Measurements from ENCODE around the gene VASN.

VASN gene

DNA sequence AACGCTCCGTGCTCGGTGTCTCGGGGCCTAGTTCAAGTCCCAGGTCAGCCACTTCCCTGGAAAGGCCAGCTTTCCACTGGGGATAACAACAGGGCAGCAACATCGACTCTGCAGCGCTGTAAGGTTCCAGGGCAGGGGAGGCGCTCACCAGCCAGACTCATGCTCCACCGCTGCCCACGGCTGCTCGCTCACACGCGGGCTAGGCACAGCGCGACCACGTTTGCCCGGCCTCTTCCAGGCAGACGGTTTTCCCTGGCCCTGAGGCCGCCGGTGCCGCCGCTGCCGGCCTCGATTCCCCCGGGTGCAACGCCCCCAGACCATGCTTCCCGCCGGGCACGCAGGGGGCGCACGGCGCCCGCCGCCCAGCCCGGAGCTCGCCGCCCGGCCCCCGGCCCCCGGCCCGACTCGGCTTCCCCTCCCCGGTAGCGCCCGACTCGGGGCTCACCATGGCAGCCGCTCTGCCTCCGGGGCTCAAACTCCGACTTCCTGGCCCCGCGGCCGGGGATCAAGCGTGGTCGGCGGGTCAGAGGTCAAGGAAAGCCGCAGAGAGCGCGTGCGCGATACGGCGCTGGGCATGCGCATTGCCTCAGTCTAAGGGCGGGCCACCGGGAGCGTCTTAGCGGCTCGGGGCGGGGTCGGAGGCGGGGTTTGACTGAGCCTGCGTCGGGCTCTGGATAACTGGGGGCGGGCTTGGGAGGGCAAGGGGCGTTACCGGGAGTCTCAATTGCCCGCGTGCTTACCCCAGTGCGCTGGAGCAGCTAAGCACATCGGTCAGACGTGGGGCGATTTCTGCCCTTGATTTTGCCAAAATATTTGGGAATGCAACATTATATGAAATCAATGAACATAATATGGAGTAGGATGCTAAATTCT is 20.6 kb upstream of the VASN start, which contains the start of gene PAM16:
PAM16 (minus strand) TSS at position 535 of the 873 bp plus-strand sequence; CDS start at position 448, 87 bp downstream.
- no peak for TF ChIP-seq JUND (IDR thresholded peaks at IDR 0.05; ENCODE audit: low read depth)
- DNase-seq (ENCODE audit: low read depth in 1 of 2, low spot score in 1 of 2) = peak; percentile 87 to 94
- in situ Hi-C loops (cut with HindIII; ENCODE audit: low pct_unique_long_range_greater_than_20kb, low sequenced_read_pairs) = no loop called here

DNA sequence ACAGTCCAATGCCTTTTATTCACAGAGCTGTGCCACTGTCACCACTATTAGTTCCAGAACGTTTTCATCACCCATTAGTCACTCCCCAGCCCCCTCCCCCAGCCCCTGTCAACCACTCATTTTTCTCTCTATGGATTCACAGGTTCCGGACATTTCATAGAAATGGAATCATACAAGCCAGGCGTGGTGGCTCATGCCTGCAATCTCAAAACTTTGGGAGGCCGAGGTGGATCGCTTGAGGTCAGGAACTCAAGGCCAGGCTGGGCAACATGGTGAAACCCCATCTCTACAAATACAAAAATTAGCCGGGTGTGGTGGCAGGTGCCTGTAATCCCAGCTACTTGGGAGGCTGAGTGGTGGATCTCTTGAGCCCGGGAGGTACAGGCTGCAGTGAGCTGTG is 19.8 kb upstream of the VASN start:
- in situ Hi-C loops (cut with HindIII; ENCODE audit: low pct_unique_long_range_greater_than_20kb, low sequenced_read_pairs) = no loop called here
- TF ChIP-seq JUND (IDR thresholded peaks at IDR 0.05; ENCODE audit: low read depth) = no peak
- no peak for DNase-seq (ENCODE audit: low read depth in 1 of 2, low spot score in 1 of 2)

DNA sequence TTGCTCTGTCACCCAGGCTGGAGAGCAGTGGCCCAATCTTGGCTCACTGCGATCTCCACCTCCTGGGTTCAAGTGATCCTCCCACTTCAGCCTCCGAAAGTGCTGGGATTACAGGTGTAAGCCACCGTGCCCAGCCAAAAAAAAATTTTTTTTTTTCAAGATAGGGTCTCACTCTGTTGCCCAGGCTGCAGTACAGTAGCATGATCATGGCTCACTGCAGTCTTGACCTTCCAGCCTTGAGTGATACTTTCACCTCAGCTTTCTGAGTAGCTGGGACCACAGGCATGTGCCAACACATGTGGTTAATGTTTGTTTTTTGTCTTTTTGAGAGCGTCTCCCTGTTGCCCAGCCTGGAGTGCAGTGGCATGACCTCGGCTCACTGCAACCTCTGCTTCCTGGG is 18.8 kb upstream of the VASN start:
- DNase-seq (ENCODE audit: low read depth in 1 of 2, low spot score in 1 of 2) = no peak
- no peak for TF ChIP-seq JUND (IDR thresholded peaks at IDR 0.05; ENCODE audit: low read depth)
- in situ Hi-C loops (cut with HindIII; ENCODE audit: low pct_unique_long_range_greater_than_20kb, low sequenced_read_pairs) = no loop called here

DNA sequence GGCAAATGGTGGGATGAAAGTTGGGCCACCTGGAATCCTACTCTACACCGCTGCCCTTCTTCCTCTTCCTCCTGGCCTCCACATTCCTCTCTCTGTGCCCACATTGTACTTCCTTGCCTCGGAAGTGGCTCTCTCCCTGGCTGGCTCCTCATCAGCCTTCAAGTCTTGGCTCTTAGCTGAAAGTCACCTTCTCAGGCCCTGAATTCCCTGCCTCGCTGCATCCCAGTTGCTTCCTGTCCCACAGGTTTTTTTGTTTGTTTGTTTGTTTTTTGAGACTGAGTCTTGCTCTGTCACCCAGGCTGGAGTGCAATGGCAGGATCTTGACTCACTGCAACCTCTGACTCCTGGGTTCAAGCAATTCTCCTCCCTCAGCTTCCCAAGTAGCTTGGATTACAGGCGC is 18.0 kb upstream of the VASN start:
- TF ChIP-seq JUND (IDR thresholded peaks at IDR 0.05; ENCODE audit: low read depth) = no peak
- DNase-seq (ENCODE audit: low read depth in 1 of 2, low spot score in 1 of 2) = peak in 1 of 2 experiments; percentile 63

DNA sequence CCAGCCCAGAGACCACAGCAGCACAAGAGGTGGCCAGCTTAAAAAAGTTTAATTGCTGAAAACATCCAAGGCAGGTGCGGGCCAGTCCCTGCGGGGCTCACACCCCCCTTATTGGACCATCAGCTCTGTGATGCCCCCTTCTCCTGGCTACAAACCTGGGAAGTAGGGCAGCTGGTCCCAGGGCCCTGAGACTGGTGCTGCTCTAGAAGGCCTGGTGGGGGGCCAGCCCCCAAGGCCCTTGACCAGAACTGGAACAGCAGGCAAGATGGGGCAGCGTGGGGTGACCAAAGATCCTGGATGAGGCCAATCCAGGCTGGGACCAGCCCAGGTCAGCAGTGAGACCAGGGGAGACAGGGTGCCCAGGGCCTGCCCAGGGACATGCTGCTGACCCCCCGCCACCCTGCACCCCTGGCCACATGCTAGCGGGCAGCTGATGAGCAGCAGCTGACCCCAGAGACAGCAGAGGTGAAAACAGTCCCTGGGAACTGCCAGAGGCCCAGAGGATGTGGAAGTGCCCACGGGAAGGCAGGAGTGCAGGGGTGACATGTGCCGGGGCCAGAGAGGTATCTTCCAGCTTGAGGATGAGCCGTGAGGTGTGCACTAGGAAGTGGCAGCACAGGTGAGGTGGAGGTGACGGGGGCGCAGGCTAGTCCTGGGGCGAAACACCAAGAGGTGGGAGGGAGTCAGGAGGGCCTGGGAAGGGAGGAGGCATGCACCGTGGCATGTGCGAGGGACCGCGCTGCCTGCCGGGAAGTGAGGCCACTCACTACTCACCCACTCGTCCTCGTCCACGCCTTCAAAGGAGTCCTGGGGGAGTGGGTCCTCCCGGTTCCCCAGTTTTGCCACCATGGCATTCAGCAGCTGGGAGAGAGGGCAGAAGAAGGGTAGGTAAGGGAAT is 16.9 kb upstream of the VASN start:
- in situ Hi-C loops (cut with HindIII; ENCODE audit: low pct_unique_long_range_greater_than_20kb, low sequenced_read_pairs) = no loop called here
- DNase-seq (ENCODE audit: low read depth in 1 of 2, low spot score in 1 of 2) = no peak
- TF ChIP-seq JUND (IDR thresholded peaks at IDR 0.05; ENCODE audit: low read depth) = no peak

More for the DNA sequence above, 18.0 kb upstream of the VASN start:
- in situ Hi-C loops (cut with HindIII; ENCODE audit: low pct_unique_long_range_greater_than_20kb, low sequenced_read_pairs) = no loop called here

DNA sequence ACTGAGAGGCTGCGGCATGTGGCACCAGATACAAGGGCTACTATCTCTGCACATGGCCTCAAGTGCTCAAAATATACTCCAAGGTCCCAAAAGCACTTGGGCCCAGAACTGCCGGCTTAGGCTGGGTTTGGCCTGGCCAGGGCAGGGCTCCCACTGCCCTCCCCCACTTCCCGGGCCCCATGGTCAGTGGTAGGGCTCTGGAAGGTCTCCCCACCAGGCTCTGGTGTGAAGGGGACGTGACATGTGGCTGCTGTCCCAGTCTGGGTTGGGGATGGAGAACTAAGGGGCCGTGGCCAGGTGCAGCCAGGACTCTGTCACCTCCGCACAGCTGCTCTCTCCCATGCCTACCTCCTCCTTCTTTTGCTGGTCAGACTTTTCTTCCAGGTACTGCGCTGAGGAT is 14.8 kb upstream of the VASN start:
- in situ Hi-C loops (cut with HindIII; ENCODE audit: low pct_unique_long_range_greater_than_20kb, low sequenced_read_pairs) = no loop called here
- DNase-seq (ENCODE audit: low read depth in 1 of 2, low spot score in 1 of 2) = no peak
- TF ChIP-seq JUND (IDR thresholded peaks at IDR 0.05; ENCODE audit: low read depth) = no peak

DNA sequence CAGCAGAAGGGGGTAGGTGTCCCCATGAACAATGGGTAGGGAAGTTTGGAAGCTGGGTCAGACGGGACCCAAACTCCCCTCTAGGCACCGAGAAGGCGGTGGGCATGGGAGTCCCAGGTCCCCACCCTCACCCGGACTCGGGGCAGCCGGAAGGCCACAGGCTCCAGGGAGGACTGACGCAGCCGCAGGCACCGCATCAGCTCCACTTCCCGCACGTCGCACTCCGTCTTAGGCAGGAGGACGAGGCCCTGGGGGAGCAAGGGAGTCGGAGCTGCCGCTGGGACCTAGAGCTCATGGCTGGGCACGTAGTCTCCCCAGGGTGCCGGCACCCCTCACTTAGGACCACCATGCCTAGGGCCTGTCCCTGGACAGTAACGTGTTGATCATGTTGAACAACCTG is 13.4 kb upstream of the VASN start:
- DNase-seq (ENCODE audit: low read depth in 1 of 2, low spot score in 1 of 2) = no peak
- TF ChIP-seq JUND (IDR thresholded peaks at IDR 0.05; ENCODE audit: low read depth) = no peak
- in situ Hi-C loops (cut with HindIII; ENCODE audit: low pct_unique_long_range_greater_than_20kb, low sequenced_read_pairs) = no loop called here

DNA sequence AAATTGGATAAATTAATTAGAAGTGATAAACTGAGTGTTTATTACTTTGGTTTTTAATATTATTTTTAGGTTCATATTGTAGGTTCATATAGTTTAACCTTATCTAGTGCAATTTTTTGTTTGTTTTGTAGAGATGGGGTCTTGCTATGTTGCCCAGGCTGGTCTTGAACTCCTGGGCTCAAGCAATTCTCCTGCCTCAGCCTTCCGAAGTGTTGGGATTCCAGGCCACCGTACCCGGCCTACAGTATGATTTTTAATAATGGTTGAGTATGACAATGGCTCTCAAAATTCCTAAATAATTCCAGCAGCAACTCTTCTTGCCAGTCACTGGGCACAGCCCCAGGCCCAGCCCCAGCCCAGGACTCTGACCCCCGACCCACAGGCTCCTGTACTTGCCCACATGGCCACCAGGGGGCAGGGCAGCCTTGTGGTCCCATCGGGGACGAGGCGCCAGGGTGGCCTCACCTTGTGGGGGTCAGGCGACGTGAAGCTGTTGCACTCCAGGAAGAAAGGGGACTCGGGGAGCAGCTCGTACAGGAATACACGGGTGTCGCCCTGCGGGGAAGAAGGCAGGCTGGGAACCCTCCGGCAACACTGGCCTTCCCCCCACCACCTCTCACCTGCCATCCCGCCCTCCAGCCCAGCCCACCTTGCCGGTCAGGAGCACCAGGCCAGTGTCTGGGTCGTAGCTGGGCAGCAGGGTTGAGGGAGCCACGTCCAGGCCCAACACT is 12.7 kb upstream of the VASN start:
- peak; percentile 58 to 60 for DNase-seq (ENCODE audit: low read depth in 1 of 2, low spot score in 1 of 2)
- no peak for TF ChIP-seq JUND (IDR thresholded peaks at IDR 0.05; ENCODE audit: low read depth)
- in situ Hi-C loops (cut with HindIII; ENCODE audit: low pct_unique_long_range_greater_than_20kb, low sequenced_read_pairs) = no loop called here

DNA sequence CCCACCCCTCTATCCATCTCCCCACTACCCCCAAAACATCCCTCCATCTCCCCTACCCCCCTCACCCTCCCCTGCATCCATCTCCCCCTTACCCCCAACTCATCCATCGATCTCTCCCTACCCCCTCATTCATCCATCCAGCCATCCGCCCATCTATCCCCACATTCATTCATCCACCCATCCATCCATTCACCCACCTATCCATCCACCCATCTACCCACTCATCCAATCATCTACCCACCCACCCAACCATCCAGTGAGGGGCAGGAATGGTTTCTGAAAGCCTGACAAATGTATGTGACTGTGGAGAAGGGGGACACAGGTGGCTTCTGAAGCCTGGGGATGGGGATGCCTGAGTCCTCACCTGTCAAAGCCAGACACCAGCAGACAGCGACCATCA is 11.7 kb upstream of the VASN start:
- DNase-seq (ENCODE audit: low read depth in 1 of 2, low spot score in 1 of 2) = no peak
- TF ChIP-seq JUND (IDR thresholded peaks at IDR 0.05; ENCODE audit: low read depth) = no peak
- in situ Hi-C loops (cut with HindIII; ENCODE audit: low pct_unique_long_range_greater_than_20kb, low sequenced_read_pairs) = no loop called here

DNA sequence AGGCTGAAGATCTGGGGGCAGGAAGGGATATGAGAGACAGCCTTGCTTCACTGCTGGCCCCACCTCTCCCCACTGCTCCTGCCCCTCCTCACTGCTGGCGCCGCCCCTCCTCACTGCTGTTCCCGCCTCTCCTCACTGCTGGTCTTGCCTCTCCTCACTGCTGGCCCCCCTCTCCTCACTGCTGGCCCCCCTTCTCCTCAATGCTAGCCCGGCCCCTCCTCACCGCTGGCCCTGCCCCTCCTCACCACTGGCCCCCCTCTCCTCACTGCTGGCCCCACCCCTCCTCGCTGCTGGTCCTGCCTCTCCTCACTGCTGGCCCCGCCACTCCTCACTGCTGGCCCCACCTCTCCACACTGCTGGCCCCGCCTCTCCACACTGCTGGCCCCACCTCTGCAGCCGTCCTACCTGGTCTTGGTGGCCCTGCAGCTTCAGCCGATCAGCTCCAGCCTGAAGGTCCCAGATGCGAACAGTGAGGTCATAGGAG is 11.1 kb upstream of the VASN start:
- no peak for TF ChIP-seq JUND (IDR thresholded peaks at IDR 0.05; ENCODE audit: low read depth)
- in situ Hi-C loops (cut with HindIII; ENCODE audit: low pct_unique_long_range_greater_than_20kb, low sequenced_read_pairs) = no loop called here
- DNase-seq (ENCODE audit: low read depth in 1 of 2, low spot score in 1 of 2) = peak; percentile 64 to 76

DNA sequence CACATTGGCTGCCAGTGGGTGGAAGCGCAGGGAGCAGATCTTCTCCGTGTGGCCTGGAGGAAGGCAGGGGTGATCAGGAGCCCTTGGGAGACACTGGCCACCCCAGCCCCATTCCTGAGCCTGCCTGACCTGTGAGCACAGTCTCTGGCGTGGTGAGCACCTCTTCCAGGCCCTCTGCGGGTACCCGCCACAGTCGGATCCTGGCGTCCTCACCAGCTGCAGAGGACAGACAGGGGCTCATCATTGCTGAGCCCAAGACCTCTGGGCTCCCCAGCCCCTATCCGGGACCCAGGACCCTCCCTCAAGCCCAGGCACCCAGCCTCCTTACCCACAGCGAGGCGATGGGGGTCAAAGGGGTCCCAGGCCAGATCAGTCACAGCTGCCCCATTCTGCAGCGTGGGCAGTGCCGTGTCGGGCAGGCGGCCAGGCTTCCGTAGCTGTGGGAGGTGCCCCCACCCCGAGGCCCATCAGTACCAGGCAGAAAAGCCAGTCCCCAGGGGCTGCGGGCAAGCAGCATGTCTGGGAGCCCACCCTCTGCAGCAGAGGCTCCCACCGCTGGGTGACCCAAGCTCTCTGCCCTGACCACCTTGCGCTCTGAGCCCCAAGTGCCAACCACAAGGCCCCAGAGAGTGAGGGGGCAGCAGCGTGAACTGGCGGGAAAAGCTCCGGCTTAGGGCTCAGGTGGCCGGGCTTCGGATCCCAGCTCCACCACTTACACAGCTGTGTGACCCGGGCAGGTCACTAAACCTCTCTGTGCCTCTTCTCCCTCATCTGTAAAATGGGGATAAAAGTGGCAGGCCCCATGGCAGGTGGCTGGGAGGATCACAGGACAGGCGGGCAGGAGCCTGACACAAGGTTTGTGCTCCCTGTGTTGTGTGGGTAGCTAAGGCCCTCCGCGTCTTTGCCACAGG is 10.4 kb upstream of the VASN start:
- TF ChIP-seq JUND (IDR thresholded peaks at IDR 0.05; ENCODE audit: low read depth) = no peak
- in situ Hi-C loops (cut with HindIII; ENCODE audit: low pct_unique_long_range_greater_than_20kb, low sequenced_read_pairs) = no loop called here
- no peak for DNase-seq (ENCODE audit: low read depth in 1 of 2, low spot score in 1 of 2)
